Sigmoid colon (tissue), 4 donors: ENCODE measurements around the gene OR10A6.

Source experiments
- CTCF ChIP-seq, 4 experiments: fragments of 450-650 bp in 3 of 4; fragments of 200-600 bp in 1 of 4; IDR thresholded peaks; one replicate each; pipeline ENCODE4 v1.5.1; 2016 to 2019; ENCODE audit warnings: antibody characterized with exemption in 4 of 4, mild to moderate bottlenecking in 3 of 4, moderate library complexity in 2 of 4
- EP300 ChIP-seq, 4 donors: sonication (generic); formaldehyde crosslinking; IDR thresholded peaks; one replicate each; pipeline ENCODE4 v1.6.1; 2017; ENCODE audit warnings: antibody characterized with exemption in 4 of 4
- POLR2AphosphoS5 ChIP-seq, 4 donors: sonication (generic); formaldehyde crosslinking; IDR thresholded peaks; one replicate each; pipeline ENCODE4 v1.6.1; 2017; ENCODE audit warnings: antibody characterized with exemption in 4 of 4

GRCh38 chr11:7896009-7896785, 34.9 kb downstream of the OR10A6 start:
- TF ChIP-seq POLR2AphosphoS5 (IDR thresholded peaks at IDR 0.05) (no peak), CTCF (IDR thresholded peaks at IDR 0.05) (no peak), EP300 (IDR thresholded peaks at IDR 0.05) (no peak)
